SK-N-MC (cell line): ENCODE measurements around the gene MFSD8.

Source experiments
- EZH2 ChIP-seq: fragments of 200-600 bp; sonication (generic); IDR thresholded peaks from one replicate; pipeline ENCODE4 v1.6.1; 2017; ENCODE audit warnings: antibody characterized with exemption
- POLR2AphosphoS5 ChIP-seq: IDR thresholded peaks from 2 replicates; pipeline ENCODE4 v1.6.1; 2012; ENCODE audit warnings: mild to moderate bottlenecking, low read depth, low read length, borderline replicate concordance

- TF ChIP-seq POLR2AphosphoS5 = no peak
- TF ChIP-seq EZH2 = no peak
Measured at GRCh38 chr4:127889903-127890302, 75.1 kb downstream of the MFSD8 start.
